Inflammatory macrophage treated with lipopolysaccharide for 1 hour (primary cell): ENCODE measurements around the gene FOXL3.
"Not testable (repeated sequence)": the region's sequence is repeated elsewhere in the genome, so short reads cannot be mapped to it uniquely, and the experiment has no call there.

Experiments used
- DNase-seq, 2 donors: peaks; one replicate each; pipeline ENCODE4 v3.0.0-alpha.2; 2020 to 2022

The FOXL3 gene

DNA sequence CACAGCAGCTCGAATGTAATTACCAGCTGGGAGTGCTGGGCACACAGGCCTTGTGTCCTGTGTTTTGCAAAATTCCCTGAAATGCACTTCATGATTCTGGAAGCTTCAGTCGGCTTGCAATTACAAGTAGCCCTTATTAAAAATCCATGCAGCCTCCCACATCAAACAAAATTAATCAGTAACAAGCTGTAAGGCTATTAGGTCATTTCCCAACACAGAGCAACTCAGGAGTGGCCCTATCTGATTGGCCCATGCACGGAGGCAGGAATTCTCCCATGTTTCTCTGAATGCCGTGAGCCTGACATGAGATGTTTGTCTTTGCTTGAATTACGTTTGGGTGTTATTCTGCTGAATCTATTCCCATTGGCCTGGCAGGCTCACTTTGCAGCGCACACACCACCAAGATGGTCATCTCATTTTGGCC lies 36.9 kb downstream of the FOXL3 start:
- no peak for DNase-seq

DNA sequence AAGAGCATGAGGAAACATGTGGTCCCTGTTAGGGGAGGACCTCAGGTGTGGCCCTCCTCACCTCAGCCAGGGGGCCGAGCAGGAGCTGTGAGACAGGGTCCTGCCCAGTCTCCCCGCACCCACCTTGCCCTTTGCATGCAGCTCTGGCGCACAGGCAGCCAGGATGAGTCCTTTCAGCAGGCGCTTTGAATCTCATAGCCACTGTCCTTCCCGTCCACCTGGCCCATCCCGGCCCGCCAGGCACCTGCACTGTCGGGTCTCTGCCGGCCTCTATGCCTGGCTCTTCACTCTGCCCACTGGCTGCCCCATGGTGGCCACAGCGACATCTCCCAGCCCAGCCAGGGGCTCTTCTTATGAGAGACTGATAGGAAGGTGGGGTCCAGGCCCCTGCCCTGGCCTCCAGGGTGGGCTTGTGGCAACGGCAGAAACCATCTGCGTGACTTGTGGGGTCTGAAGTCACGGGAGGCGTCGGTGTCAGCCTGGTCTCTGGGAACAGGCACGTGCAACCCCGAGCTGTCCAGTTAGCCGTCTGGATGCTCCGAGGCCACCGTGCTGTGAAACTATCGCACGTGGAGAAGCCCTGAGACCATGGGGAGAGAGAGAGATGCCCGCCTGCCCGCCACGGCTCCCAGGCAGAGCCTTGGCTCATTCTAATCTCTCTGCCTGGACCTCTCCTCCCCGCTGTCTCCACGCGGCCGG lies 37.4 kb downstream of the FOXL3 start:
- no peak for DNase-seq

DNA sequence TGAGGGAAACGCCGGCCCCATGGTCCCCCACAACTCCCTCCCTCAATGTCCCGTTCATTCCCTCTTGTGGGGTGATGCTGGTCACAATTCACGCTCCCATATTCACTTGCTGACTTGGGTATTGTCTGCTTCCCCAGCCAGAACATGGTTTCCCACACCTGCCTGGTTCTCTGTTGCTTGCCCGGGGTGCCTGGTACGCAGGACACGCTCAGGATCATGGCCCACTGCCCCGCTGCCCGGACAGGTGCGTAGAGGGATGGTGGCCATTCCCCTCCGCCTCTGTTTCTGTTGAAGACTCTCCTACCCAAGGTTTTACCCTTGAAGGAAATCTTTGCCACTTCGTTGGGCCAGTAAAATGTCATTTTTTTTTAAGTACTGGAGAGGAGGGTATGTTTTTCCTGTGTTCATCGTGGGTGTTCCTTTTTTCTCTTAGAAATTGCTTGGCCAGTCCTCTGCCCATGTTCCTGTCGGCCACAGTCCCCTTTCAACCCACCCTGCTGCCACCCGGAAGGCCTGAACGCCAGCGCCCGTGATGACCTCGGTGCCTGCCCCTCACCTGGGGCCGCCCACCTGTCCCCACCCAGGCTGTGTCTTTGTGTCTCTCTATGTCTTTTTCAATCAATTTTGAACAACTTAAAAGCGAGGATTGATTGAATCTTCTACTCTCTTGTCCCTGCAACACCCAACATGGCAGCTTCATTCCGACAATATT lies 38.2 kb downstream of the FOXL3 start:
- DNase-seq: no peak

DNA sequence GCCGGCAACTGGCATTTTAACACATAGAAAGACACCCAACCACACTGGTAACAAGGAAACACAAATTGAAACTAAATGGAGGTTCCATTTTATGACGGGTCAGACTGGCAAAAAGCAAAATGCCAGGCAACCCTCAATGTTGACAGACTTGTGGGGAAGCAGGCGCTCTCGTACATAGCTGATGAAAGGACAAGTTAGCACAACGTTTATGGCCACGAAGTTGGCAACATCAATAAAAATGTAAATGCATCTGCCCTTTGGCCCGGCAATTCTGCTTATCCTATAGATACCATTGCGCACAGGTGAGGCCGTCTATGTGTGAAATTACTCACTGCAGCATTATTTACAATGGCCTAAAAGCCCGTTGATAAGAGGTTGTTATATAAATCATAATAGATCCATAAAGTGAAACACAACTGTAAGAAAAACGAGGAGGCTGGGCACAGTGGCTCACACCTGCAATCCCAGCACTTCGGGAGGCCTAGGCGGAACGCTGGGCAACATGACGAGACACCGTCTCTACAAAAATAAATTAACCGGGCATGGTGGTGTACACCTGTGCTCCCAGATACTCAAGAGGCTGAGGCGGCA lies 39.8 kb downstream of the FOXL3 start:
- DNase-seq: no peak

DNA sequence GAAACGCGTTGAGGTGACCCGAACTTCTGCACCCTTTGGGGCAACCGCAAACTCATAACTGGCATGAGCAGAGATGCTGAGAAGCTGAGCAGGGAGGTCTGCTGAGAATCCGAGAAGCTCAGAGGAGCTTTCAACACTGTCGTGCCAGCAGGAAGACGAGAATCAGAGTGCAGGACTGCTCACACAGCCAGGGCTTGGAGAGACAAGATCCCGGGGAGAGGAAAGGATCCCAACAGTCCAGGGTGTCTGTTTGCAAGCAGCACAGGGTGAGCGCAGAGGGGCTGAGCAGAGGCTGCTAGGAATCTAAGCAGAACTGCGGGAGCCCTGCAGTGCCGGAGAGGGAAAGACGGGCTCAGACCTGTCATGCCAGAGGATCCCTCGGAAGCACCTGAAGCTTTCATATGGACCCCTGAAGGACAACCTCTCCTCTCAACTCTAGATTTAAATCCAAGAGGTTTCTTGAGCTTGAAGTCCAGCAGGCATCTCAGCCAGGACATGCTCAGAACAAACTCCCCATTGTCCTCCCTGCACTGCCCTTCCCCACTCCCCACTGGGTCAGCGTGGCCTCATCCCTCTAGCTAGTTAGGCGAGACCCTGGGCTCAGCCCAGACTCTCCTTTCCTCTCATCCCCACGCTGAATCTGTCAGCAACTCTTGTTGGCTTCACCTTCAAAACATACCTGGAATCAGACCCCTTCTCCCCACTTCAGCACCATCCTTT lies 40.7 kb downstream of the FOXL3 start:
- no peak for DNase-seq

DNA sequence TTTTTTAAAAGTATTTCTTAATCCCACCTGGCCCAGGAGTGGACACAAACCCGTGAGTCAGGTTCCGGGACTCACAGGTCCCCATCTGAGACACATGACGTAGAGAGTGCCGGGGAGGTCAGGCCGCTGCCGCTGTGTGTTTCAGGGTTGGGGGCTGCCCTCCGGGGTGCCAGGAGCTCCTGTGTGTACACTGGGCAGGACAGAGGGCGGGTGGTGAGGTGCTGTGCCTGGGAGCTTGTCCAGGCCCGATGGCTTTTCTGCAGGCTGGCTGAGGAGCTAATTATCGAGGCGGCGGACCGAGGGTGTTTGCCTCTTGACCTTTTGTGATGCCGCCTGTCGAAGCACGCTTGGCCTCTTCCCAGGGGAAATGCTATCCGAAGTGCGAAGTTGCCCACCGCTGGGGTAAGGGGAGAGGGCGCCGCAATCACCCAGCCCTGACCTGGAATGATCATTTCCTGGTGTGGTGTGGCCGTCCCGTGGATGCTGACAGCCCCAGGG lies 42.1 kb downstream of the FOXL3 start:
- no peak for DNase-seq

DNA sequence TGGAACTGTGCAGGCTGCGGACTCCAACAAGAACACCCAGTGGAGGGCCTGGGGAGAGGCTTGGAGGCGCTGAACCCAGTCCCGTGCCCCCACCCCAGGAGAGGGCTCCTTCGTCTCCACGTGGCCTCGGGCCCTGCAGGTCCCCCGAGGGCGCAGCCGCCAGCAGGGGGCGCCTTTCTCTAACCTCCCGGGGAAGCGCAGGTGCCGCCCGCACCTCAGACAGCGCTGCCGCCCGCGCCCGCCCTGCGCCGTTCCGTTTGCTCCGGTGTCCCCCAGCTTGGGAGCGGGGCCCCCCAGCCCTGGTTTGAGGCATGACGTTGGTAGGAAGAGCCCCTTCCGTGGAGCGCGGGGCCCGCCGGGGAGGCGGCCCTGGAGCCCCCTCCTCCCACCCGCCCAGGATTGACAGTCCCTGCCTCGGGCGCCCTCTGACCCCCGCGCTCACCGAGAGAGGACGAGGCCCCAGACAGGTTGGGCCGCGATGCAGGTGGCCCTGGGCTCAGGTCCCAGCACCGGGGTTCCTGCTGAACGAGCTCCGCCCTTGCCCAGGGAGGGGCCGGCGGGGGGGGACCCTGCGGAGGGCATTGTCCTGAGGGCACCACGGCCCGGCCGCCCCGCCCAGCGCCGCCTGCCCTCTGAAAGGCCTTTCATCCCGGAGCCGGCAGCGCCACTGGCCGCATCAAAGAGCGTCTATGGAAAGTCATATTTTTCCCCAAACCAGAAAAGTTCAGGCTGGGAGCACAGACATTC lies 42.8 kb downstream of the FOXL3 start:
- DNase-seq: peak; percentile 2 to 49

DNA sequence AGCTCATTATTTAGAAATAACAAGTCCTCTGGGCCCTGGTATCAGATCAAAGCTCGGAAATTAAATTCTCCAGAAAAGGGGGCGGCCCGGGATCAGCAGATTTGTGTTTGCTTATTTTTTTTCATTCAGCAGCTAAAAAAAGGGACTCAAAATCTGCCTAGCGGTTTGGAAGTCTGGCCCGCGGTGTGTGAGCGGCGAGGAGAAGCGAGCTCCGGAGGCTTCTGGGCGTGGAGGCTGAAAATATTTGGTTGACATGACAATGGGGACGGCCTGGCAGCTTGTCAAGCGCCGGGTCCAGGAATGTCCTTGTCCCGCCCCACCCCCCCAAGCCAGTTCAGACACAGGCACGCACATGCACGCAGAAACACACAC lies 43.4 kb downstream of the FOXL3 start:
- no peak for DNase-seq

DNA sequence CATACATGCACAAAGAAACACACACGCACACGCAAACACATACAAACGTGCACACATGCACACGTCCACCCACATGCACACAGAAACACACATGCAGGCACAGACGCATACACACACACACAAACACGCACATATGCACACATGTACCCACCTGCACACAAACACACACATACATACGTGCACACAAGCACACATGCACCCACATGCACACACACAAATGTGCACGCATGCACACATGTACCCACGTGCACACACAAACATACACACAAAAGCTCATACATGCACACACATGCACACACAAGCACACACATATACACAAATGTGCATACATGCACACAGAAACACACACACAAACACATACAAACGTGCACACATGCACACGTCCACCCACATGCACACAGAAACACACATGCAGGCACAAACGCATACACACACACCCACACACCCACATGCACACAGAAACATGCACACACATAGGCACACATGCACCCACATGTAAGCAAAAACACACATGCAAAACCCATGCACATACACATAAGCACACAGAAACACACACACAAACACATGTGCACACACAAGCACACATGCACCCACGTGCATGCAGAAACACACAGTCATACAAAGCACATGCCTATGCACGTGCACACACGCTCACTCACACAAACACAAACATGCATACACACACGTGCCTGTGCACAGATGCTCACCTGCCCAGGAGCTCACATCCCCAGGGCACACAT lies 44.8 kb downstream of the FOXL3 start:
- no peak for DNase-seq

DNA sequence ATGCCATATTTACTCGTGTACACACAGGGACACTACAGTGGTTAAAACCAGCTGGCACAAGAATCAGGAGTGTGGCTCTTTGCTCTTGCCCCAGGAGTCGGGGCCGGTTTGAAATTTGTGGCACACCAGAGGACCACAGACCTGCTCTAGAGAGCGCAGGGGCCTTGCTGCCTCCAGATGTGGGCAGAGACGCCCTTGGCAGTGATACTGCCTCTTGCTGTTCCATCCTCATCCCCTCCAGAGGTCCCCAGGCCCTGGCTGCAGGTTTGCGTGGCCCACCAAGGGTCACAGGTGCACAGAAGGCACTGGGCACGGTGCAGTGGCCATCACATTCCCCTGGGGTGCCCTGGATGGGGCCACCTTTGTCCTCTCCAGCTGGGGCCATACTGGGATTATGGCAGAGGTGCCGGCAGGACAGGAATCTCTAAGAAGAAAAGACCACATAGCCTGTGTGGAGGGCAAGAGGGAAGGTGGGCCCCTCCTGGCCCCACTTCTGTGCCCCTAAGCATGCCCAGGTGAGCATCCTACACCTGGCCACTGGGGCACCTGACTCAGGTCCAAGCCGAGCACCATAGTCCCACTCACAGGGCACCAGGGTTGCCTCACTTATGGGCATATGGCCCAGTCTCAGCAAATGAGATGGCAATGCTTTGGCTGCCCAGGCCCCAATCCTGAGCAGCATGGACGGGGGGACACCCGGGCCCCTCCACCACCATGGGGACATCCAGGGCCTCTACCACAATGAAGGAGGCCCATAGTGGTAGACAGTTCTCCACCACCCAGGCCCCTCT lies 45.6 kb downstream of the FOXL3 start:
- no peak for DNase-seq

DNA sequence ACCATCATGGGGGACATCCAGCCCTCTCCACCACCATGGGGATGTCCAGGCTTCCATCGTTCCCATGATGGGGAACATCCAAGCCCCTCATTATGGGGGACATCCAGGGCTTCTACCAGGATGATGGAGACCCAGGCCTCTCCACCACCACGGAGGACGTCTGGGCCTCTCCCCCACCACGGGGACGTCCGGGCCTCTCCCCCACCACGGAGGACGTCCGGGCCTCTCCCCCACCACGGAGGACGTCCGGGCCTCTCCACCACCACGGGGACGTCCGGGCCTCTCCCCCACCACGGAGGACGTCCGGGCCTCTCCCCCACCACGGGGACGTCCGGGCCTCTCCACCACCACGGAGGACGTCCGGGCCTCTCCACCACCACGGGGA lies 46.2 kb downstream of the FOXL3 start:
- not testable (repeated sequence) for DNase-seq

DNA sequence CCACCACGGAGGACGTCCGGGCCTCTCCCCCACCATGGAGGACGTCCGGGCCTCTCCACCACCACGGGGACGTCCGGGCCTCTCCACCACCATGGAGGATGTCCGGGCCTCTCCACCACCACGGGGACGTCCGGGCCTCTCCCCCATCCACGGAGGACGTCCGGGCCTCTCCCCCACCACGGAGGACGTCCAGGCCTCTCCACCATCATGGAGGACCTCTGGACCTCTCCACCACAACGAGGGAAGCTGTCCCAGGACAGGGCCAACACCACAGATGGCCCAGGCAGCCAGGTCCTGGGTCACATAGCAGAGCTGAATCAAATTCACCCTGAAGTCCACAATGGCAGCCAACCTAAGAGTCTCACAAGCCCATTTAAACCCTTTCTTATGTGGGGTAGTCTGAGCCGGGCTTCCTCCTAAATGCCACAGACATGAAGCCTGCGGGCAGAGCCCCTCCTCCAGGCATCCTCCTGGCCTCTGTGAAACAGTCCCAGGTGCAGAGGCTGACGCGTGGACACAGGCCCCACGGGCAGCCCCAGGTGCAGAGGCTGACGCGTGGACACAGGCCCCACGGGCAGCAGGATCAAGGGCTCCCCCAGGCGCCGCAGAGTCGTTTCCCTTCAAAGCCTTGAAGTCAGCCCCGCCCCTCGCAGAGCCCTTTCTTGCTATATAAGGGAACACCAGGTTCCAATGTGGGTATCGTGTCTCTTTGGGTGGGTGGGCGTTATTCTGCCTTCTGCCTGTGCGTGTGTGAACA lies 47.0 kb downstream of the FOXL3 start:
- no peak for DNase-seq

DNA sequence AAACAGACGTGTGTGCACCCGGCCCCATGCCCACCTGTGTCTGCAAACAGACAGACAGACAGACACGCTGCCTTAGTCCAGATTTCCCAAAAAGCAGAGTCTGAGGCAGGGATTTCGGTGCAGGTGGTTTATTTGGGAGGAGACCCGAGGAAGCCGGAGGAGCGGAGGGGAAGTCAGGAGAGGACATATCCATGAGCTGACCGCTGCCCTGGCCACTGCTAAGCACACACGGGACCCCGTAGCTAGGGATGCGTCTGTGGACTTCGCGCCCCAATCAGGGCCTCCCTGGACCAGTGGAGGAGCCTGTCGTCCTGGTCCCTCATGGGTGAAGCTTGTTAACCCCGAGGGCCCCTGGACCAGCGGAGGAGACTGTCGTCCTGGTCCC lies 47.6 kb downstream of the FOXL3 start:
- no peak for DNase-seq

DNA sequence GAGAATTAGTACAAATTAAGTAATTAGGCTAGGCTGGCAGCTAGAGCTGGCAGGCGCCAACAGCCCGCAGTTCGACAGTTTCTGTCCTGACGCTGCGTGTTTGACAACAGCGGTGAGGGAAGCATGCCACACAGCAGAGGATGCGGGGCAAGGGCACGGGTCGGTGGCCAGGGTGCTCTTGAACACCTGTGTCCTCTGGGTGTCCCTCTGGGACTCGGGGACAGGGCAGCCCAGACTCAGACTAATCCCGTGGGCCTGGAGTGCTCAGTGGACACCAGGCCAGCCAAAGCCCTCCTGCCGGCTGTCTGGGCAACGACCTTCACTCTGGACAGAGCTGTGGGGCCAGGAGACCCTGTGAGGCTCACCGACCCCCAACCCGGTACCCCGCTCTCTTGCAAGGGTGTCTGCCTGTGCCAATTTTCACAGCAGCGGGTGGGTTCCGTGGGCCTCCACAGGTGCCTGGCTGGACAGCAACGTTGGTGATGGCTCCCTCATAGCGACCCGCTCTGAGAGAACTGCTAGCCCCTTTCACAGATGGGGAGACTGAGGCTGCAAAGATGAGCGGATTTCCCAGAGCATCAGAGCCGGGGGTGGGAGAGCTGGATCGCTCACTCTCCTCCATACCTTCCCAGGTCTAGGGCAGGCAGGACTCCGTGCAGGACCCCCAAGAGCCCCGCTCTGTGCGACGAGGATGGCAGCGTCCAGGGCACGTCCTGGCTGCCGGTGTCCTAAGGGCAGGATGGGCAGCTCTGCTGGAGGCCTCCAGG lies 48.5 kb downstream of the FOXL3 start:
- no peak for DNase-seq

DNA sequence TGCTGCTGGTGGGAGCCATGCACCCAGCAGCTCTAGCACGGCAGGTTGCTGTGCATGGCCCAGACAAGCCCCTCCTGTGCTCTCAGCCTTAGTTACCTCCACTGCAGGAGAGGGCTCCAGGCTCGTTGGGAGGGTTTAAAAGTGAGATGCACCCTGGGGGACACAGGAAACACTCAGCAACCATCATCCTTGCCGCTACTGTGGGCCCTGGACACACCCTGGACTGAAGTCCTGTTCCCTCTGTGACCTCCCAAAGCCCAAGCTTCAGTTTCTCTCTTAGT lies 49.0 kb downstream of the FOXL3 start:
- no peak for DNase-seq

DNA sequence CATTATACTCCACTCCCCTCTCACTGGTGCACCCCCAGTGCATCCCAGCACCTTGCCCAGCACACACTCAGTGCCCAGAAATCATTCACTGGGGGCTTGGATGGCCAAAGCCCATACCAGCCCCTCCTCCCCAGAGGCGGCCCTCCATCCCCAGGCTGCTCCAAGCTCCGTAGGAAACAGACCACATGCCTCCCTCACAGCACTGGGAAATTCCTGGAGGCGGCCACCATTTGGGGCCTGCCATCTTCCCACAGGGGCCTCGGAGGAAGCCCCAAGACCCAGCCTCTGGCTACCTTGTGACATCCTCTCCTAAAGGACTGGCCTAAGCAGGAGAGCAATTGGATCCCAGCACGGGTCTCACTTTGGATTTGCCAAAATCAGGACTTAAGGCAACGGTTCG lies 49.7 kb downstream of the FOXL3 start:
- no peak for DNase-seq

DNA sequence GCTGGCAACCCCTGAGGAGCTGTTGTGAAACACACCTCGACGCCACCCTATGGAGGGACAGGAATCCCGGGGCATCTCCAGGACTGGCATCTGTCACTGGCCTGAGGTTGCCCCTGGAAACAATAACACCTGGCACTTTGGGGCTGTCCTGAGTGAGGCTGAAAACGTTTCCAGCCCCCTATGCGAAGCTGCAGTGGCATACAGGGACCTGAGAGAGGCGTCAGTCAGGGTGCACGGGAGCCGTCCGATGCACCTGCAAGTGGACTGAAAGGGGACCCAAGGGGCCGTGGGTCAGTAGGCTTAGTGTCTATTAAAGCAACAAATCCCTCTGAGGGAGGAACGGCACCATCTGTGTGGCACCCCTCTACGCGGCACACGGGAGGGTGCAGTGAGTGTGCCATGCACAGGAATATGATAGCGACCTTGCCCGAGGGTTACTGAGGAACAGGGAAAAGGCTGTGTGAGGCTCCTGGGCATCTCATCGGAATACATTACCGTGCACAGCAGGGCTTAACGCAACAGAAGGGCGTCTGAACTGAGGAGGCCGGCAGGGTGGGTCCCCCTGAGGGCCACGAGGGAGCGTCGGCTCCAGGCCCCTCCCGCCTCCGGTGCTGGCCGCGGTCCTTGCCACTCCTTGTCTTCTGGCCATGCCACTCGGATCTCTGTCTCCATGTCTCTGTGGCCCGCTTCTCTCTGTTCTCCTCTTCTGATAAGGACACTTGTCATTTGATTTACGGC lies 50.4 kb downstream of the FOXL3 start:
- no peak for DNase-seq
